Measurements from ENCODE around the gene VWA5B2. TPM values are rescaled to one million over a fixed set of nuclear protein-coding genes. Genes with fewer than 3 reads are reported as not detected.

The VWA5B2 gene
- total and polyA plus RNA-seq, 9 of the 15 experiments (the other 6 are each of a cell fraction or from before 2014, with no cell fraction given): 0.04 TPM; not detected in 8

- TF ChIP-seq MNT (conservative IDR thresholded peaks at IDR 0.05): peak; percentile 99 to 100
- no peak for TF ChIP-seq ILK (tag; IDR thresholded peaks at IDR 0.05; ENCODE audit: borderline replicate concordance, low read depth)
- TF ChIP-seq HOXB6 (CRISPR knock-in tag; IDR thresholded peaks at IDR 0.05; ENCODE audit: borderline replicate concordance): no peak
- no peak for TF ChIP-seq ZNF280A (IDR thresholded peaks at IDR 0.05; ENCODE audit: low read depth, partially characterized antibody)
- TF ChIP-seq ZNF274 (IDR thresholded peaks at IDR 0.05; ENCODE audit: borderline replicate concordance, low read depth, low read length): no peak
- TF ChIP-seq SIX5 (IDR thresholded peaks at IDR 0.05; ENCODE audit: borderline replicate concordance in 1 of 2, insufficient read depth in 1 of 2, low read depth in 1 of 2, low read length in 2 of 2): peak in 1 of 2 experiments; percentile 20; a peak in 1 of 4 replicates
- TF ChIP-seq DLX4 (CRISPR knock-in tag; IDR thresholded peaks at IDR 0.05): no peak
- TF ChIP-seq SAFB2 (IDR thresholded peaks at IDR 0.05; ENCODE audit: borderline replicate concordance, low read depth, low read length, severe bottlenecking): no peak
- no peak for TF ChIP-seq SP2 (IDR thresholded peaks at IDR 0.05; ENCODE audit: extremely low read depth, low read depth, low read length, poor library complexity, severe bottlenecking)
- TF ChIP-seq USF1 (CRISPR knock-in tag; IDR thresholded peaks at IDR 0.05): no peak; the same call in 1 of the 2 replicates
- peak in 1 of 2 experiments; percentile 60; a peak in 1 of 4 replicates for TF ChIP-seq MAZ (CRISPR knock-in tag; conservative IDR thresholded peaks at IDR 0.05 in 1 of 2, IDR thresholded peaks at IDR 0.05 in 1 of 2)
- TF ChIP-seq CEBPG (CRISPR knock-in tag; IDR thresholded peaks at IDR 0.05): peak; percentile 96
- peak; percentile 90 to 96 for TF ChIP-seq CEBPG (tag; conservative IDR thresholded peaks at IDR 0.05 in 1 of 2, IDR thresholded peaks at IDR 0.05 in 1 of 2)
- no peak for TF ChIP-seq GATA2 (CRISPR knock-in tag; IDR thresholded peaks at IDR 0.05)
- TF ChIP-seq PHTF2 (CRISPR knock-in tag; IDR thresholded peaks at IDR 0.05): no peak
Measured at GRCh38 chr3:184249412-184250166, 20.2 kb downstream of the VWA5B2 start, which contains the start of gene EEF1AKMT4 (continued).

Data from K562 (cell line).